GM12891 (cell line): ENCODE measurements around the gene PRX.

ENCODE experiments used
- POLR2A ChIP-seq: IDR thresholded peaks from 2 replicates; pipeline ENCODE4 v1.6.1; 2011; ENCODE audit warnings: low read depth, low read length, control low read depth
- POLR2AphosphoS5 ChIP-seq: IDR thresholded peaks from 2 replicates; pipeline ENCODE4 v1.6.1; 2011; ENCODE audit warnings: low read depth, low read length, control low read depth

DNA sequence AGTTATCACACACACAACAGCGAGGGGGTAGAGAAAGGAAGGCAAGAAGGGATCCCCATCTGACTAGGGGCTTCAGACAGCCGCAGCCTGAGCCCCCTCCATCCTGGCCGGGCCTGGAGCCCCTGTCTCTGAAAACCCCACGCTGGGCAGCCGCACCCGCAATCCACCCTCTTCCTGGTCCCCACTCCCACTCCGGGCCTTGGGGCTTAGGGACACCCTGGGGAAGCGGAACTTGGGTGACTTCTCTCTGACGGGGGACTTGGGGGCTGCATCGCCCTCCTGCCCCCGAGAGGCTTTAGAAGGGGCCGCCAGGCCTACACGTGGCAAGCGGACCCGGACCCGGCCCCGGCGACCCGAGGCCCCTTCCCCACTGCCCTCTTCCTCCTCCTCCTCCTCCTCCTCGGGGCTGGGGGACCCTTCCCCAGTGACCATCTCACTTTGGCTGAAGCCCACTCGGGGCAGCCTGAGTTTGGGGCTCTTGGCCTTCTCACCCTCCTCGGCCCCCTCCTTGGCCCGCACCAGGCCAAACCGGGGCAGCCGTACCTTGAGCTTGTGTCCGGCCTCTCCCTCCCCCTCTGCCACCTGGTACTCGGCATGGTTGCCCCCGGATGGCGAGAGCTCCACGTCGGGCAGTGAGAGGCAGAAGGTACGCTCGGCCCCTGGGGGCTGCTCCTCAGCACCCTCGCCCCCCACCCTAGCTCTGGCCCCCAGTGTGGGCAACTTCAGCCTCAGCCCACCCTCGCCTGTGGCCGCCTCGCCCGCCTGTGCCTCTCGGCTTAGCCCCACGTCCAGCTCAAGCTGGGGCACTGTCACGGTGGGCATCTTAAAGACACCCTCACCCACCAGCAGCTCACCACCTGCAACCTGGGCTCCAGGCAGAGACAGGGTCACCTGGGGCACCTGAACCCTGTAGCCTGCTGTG is 19.0 kb downstream of the PRX start:
- TF ChIP-seq POLR2A (no peak), POLR2AphosphoS5 (no peak)
